Ovary (tissue), 9 donors: ENCODE measurements around the gene ABCC1. TPM values are rescaled to one million over a fixed set of nuclear protein-coding genes. Genes with fewer than 3 reads are reported as not detected.

Source experiments
- DNase-seq, 5 donors: peaks; one replicate each; pipeline ENCODE4 v3.0.0-alpha.2; 2019 to 2020
- H3K27ac ChIP-seq, 2 donors: fragments of 200-600 bp; one replicate each; pipeline versions ENCODE4 v1.5.1 to v1.8.0; 2019 to 2022
- H3K27me3 ChIP-seq: fragments of 200-600 bp; one replicate; pipeline ENCODE4 v1.8.0; 2022
- H3K36me3 ChIP-seq: fragments of 200-600 bp; sonication (generic); one replicate; pipeline ENCODE4 v1.5.1; 2019
- H3K4me1 ChIP-seq: one replicate; pipeline ENCODE4 v1.8.1; 2013; ENCODE audit warnings: mild to moderate bottlenecking, moderate library complexity; ENCODE audit not compliant: insufficient read depth
- H3K4me3 ChIP-seq: fragments of 200-600 bp; sonication (generic); one replicate; pipeline ENCODE4 v1.5.1; 2017
- H3K9me3 ChIP-seq, 2 donors: fragments of 200-600 bp in 1 of 2; sonication (generic) in 1 of 2; one replicate each; pipeline versions ENCODE4 v1.5.1 to v1.8.1; 2013 to 2019; ENCODE audit warnings: mild to moderate bottlenecking in 1 of 2, moderate library complexity in 1 of 2
- EP300 ChIP-seq: sonication (generic); formaldehyde crosslinking; IDR thresholded peaks from one replicate; pipeline ENCODE4 v1.6.1; 2017; ENCODE audit warnings: antibody characterized with exemption
- POLR2A ChIP-seq: fragments of 450-650 bp; IDR thresholded peaks from one replicate; pipeline ENCODE4 v1.6.1; 2017; ENCODE audit warnings: antibody characterized with exemption, mild to moderate bottlenecking, moderate library complexity
- WGBS, 3 donors: extraction: QIAGEN DNeasy Blood & Tissue Kit in 1 of 3; methylation state at CpG; one replicate each; pipeline versions ENCODE4 v1.1.5 to v1.1.7; 2013 to 2017; 5-methylcytosine and 5-hydroxymethylcytosine counted together
- intact Hi-C, 4 donors: fragments of 100-400 bp; cut with DNase I; formaldehyde crosslinking; loops; one replicate each; pipeline versions ENCODE4 v1.11.0 to v1.15.1; 2022 to 2023
- polyA plus RNA-seq, 2 donors: library from polyadenylated mRNA; stranded (reverse); fragments of 200-250 nt in 1 of 2; fragments of 350-450 nt in 1 of 2; fragmentation: Illumina TruSeq in 1 of 2; extraction: RNeasy Lipid Tissue Mini Kit (QIAGEN cat#74804) in 1 of 2; gene quantifications; one replicate each; pipeline ENCODE4 v1.2.3, GENCODE V29; 2013 to 2014
- total RNA-seq, 7 donors: library from RNA; depleted of rRNA in 2 of 7; stranded (reverse); fragments of >200 nt in 2 of 7; fragmentation: NEBNext Ultra II Directional in 3 of 7; extraction: Animal tissue kit (Norgen Biotek cat#: 25700) in 3 of 7; gene quantifications; one replicate each; pipeline versions ENCODE4 v1.1.0 to v1.2.4, GENCODE V29; 2016 to 2023
- TF ChIP-seq, protein P1 (sequence below), 3 donors: fragments of 450-650 bp in 2 of 3; fragments of 200-600 bp in 1 of 3; IDR thresholded peaks; one replicate each; pipeline versions ENCODE4 v1.5.1 to v1.8.0; 2016 to 2022; ENCODE audit warnings: antibody characterized with exemption in 3 of 3, mild to moderate bottlenecking in 1 of 3
- donor health status: DM: no; HTN: no; CAD: no; lungs with moderate emphysema.
- donor health status: DM: no; HTN: no; CAD: no.
- donor health status: Bipolar disorder and iron deficiency.
- donor health status: DM: yes; HTN: yes; CAD: no.
- donor health status: DM: no; HTN: no; CAD: no.
- donor health status: DM: yes; HTN: yes; CAD: no.

Gene ABCC1
- total and polyA plus RNA-seq, 9 donors = 10.0 to 31.1 (median 20.9) TPM

DNA sequence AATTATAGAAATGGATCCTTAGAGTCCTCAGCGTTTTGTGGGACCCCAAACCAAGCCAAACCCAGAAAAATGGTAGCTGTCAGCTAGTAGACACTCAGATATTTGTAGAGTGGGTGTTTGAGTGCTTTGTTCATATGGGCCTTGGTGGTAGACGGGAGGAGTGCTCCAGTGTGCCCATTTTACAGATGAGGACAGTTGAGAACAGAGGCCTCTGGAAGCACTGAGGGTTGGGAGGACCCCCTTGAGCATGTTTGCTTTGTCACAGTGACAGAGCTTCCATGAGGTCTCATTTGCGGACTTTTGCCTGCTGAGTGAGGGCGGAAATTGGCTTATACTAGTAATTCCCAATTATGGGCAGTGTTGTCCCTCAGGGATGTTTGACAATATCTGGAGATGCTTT, 162.2 kb downstream of the ABCC1 start:
- no peak for DNase-seq
- intact Hi-C loops = no loop called here
- no peaks in the 10 kb centered on the region for H3K27me3 ChIP-seq
- H3K27ac ChIP-seq = no peak overlapping the region
- TF ChIP-seq POLR2A = no peak
- H3K9me3 ChIP-seq = no peaks in the 10 kb centered on the region
- 92 to 99% (median 96%) methylated on average over 4 of the region's 4 CpGs for WGBS, 3 donors
- H3K4me3 ChIP-seq = no peak overlapping the region
- H3K4me1 ChIP-seq = peaks cover 2% of the 10 kb centered on the region
- no peaks in the 10 kb centered on the region for H3K36me3 ChIP-seq

DNA sequence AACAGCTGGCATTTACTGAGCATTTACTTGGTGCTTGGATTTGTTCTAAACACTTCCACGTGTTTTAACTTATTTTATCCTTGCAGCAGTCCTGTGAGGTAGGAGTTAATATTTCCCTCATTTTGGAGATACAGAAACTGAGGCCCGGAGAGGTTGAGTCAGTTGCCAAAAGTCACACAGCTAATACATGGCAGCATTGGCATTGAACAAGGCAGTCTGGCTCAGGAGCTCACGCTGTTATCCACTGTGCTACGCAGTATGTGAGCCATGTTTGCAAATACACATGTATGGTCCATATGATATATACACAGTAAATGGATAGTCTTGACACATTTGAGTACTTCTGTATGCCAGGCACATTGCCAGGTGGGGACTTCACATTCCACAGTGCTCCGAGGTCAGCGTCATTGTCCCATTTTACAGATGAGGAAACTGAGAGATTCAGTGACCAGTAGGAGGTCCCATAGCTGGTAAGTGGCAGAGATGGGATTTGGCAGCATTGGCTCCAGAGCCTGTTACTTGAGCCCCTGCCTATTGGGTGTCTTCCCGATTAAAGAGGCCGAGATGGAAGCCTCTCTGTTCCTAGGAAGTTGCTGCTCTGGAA, 163.1 kb downstream of the ABCC1 start:
- Histone ChIP-seq H3K27ac (no peak overlapping the region), H3K36me3 (no peaks in the 10 kb centered on the region)

DNA sequence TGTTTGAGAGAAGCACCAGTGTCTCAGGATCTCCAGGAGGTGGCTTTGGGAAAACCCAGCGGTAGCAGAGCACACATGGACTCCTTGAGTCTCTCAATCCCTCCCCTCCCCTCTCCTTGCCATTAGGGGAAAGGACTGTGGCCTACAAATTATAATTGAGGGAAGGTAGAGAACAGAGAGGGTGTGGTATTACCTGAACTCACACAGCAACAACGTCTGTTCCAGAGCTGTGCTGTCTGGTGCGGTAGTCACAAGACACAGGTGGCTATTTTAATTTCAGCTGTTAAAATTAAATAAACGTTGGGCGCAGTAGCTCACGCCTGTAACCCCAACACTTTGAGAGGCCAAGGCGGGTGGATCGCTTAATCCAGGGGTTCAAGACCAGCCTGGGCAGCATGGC, 163.7 kb downstream of the ABCC1 start:
- no peaks in the 10 kb centered on the region for H3K27me3 ChIP-seq
- no peaks in the 10 kb centered on the region for H3K36me3 ChIP-seq
- WGBS, 3 donors = 89 to 97% (median 94%) methylated on average over 8 of the region's 8 CpGs
- no peak for DNase-seq
- no peak for TF ChIP-seq POLR2A
- no peak for TF ChIP-seq EP300
- TF ChIP-seq, protein P1, sequence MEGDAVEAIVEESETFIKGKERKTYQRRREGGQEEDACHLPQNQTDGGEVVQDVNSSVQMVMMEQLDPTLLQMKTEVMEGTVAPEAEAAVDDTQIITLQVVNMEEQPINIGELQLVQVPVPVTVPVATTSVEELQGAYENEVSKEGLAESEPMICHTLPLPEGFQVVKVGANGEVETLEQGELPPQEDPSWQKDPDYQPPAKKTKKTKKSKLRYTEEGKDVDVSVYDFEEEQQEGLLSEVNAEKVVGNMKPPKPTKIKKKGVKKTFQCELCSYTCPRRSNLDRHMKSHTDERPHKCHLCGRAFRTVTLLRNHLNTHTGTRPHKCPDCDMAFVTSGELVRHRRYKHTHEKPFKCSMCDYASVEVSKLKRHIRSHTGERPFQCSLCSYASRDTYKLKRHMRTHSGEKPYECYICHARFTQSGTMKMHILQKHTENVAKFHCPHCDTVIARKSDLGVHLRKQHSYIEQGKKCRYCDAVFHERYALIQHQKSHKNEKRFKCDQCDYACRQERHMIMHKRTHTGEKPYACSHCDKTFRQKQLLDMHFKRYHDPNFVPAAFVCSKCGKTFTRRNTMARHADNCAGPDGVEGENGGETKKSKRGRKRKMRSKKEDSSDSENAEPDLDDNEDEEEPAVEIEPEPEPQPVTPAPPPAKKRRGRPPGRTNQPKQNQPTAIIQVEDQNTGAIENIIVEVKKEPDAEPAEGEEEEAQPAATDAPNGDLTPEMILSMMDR (IDR thresholded peaks at IDR 0.05) = no peak
- no peaks in the 10 kb centered on the region for H3K9me3 ChIP-seq
- H3K4me3 ChIP-seq = no peak overlapping the region
- intact Hi-C loops = no loop called here
- no peaks in the 10 kb centered on the region for H3K4me1 ChIP-seq
- no peak overlapping the region for H3K27ac ChIP-seq

More for the DNA sequence above, 163.1 kb downstream of the ABCC1 start:
- 80 to 84% (median 83%) methylated on average over 8 of the region's 8 CpGs for WGBS, 3 donors
- no peak for DNase-seq
- Histone ChIP-seq H3K4me3 (no peak overlapping the region), H3K9me3 (no peaks in the 10 kb centered on the region), H3K27me3 (no peaks in the 10 kb centered on the region), H3K4me1 (peaks cover 2% of the 10 kb centered on the region)
- TF ChIP-seq, protein P1 (IDR thresholded peaks at IDR 0.05) = no peak
- TF ChIP-seq POLR2A (no peak), EP300 (no peak)
- intact Hi-C loops = no loop called here

DNA sequence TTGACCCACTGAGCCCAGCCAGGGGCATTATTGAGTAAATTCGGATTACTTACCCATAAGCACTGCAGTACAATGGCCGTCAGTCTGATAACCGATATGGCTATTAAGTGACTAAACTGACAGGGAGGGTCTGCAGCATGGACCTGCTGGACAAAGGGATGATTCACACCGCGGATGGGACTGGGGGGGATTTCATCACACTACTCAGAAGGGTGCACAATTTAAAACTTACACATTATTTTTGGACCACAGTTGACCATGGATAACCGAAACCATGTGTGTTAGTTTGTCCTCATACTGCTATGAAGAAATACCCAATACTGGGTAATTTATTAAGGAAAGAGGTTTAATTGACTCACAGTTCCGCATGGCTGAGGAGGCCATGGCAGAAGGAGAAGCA, 167.4 kb downstream of the ABCC1 start:
- intact Hi-C loops = no loop called here
- Histone ChIP-seq H3K9me3 (no peaks in the 10 kb centered on the region), H3K4me3 (no peak overlapping the region), H3K36me3 (no peaks in the 10 kb centered on the region), H3K4me1 (no peaks in the 10 kb centered on the region), H3K27ac (no peak overlapping the region), H3K27me3 (no peaks in the 10 kb centered on the region)
- 96 to 98% (median 97%) methylated on average over 7 of the region's 7 CpGs for WGBS, 3 donors
- TF ChIP-seq, protein P1 (IDR thresholded peaks at IDR 0.05) = no peak
- TF ChIP-seq POLR2A (no peak), EP300 (no peak)
- no peak for DNase-seq

DNA sequence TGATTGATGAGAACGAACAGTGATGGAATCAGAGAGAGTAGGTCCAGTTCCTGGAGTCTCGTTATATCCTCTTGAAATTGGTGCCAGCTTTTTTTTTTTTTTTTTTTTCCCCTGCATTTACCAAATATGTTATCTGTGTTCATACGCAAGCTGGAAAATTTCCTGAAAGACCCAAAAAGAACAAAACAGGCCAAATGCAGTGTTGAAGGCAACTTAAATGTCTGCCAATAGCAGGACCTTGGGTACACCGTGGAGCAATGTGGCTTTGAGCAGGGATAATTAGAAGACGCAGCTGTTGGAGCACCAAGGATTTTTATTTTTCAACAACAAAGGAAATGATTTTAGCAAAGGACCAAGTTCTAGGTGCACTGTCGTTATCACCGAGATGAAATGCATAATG, 168.9 kb downstream of the ABCC1 start:
- Histone ChIP-seq H3K4me1 (no peaks in the 10 kb centered on the region), H3K4me3 (no peak overlapping the region), H3K27ac (no peak overlapping the region), H3K27me3 (no peaks in the 10 kb centered on the region), H3K9me3 (no peaks in the 10 kb centered on the region), H3K36me3 (no peaks in the 10 kb centered on the region)
- no peak for DNase-seq
- no peak for TF ChIP-seq POLR2A
- TF ChIP-seq, protein P1 (IDR thresholded peaks at IDR 0.05) = no peak
- TF ChIP-seq EP300 = no peak
- intact Hi-C loops = no loop called here
- 90 to 92% (median 90%) methylated on average over 7 of the region's 7 CpGs for WGBS, 3 donors
